ENCODE data around the gene ADGRL1.
"Not testable (repeated sequence)": the region's sequence is repeated elsewhere in the genome, so short reads cannot be mapped to it uniquely, and the experiment has no call there.

DNA sequence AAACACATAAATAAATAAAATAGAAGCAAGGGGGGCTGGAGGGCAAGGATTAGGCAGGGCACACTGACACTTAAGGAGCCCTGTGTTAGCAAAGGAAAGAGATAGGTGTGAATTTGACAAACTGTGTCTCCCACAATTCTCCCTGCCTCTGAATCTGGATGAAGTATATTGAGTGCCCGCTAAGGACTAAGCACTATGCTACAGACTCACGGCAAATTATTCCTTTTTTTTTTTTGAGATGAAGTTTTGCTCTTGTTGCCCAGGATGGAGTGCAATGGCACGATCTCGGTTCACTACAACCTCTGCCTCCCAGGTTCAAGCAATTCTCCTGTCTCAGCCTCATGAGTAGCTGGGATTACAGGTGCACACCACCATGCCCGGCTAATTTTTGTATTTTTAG, 38.4 kb upstream of the ADGRL1 start:
- not testable (repeated sequence) for TF ChIP-seq ZNF70 (CRISPR knock-in tag; IDR thresholded peaks at IDR 0.05); BACH2 (CRISPR knock-in tag; IDR thresholded peaks at IDR 0.05; ENCODE audit: borderline replicate concordance); PPARA (CRISPR knock-in tag; IDR thresholded peaks at IDR 0.05; ENCODE audit: borderline replicate concordance)
- TF ChIP-seq, protein P1, sequence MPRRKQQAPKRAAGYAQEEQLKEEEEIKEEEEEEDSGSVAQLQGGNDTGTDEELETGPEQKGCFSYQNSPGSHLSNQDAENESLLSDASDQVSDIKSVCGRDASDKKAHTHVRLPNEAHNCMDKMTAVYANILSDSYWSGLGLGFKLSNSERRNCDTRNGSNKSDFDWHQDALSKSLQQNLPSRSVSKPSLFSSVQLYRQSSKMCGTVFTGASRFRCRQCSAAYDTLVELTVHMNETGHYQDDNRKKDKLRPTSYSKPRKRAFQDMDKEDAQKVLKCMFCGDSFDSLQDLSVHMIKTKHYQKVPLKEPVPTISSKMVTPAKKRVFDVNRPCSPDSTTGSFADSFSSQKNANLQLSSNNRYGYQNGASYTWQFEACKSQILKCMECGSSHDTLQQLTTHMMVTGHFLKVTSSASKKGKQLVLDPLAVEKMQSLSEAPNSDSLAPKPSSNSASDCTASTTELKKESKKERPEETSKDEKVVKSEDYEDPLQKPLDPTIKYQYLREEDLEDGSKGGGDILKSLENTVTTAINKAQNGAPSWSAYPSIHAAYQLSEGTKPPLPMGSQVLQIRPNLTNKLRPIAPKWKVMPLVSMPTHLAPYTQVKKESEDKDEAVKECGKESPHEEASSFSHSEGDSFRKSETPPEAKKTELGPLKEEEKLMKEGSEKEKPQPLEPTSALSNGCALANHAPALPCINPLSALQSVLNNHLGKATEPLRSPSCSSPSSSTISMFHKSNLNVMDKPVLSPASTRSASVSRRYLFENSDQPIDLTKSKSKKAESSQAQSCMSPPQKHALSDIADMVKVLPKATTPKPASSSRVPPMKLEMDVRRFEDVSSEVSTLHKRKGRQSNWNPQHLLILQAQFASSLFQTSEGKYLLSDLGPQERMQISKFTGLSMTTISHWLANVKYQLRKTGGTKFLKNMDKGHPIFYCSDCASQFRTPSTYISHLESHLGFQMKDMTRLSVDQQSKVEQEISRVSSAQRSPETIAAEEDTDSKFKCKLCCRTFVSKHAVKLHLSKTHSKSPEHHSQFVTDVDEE (CRISPR knock-in tag; IDR thresholded peaks at IDR 0.05), result not testable (repeated sequence)
- TF ChIP-seq, protein P2, sequence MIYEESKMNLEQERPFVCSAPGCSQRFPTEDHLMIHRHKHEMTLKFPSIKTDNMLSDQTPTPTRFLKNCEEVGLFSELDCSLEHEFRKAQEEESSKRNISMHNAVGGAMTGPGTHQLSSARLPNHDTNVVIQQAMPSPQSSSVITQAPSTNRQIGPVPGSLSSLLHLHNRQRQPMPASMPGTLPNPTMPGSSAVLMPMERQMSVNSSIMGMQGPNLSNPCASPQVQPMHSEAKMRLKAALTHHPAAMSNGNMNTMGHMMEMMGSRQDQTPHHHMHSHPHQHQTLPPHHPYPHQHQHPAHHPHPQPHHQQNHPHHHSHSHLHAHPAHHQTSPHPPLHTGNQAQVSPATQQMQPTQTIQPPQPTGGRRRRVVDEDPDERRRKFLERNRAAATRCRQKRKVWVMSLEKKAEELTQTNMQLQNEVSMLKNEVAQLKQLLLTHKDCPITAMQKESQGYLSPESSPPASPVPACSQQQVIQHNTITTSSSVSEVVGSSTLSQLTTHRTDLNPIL (CRISPR knock-in tag; IDR thresholded peaks at IDR 0.05; ENCODE audit: low read depth), result not testable (repeated sequence)
- TF ChIP-seq, protein P3, sequence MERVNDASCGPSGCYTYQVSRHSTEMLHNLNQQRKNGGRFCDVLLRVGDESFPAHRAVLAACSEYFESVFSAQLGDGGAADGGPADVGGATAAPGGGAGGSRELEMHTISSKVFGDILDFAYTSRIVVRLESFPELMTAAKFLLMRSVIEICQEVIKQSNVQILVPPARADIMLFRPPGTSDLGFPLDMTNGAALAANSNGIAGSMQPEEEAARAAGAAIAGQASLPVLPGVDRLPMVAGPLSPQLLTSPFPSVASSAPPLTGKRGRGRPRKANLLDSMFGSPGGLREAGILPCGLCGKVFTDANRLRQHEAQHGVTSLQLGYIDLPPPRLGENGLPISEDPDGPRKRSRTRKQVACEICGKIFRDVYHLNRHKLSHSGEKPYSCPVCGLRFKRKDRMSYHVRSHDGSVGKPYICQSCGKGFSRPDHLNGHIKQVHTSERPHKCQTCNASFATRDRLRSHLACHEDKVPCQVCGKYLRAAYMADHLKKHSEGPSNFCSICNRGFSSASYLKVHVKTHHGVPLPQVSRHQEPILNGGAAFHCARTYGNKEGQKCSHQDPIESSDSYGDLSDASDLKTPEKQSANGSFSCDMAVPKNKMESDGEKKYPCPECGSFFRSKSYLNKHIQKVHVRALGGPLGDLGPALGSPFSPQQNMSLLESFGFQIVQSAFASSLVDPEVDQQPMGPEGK (CRISPR knock-in tag; IDR thresholded peaks at IDR 0.05; ENCODE audit: borderline replicate concordance), result not testable (repeated sequence)
